ENCODE data around the gene GANC.

DNA sequence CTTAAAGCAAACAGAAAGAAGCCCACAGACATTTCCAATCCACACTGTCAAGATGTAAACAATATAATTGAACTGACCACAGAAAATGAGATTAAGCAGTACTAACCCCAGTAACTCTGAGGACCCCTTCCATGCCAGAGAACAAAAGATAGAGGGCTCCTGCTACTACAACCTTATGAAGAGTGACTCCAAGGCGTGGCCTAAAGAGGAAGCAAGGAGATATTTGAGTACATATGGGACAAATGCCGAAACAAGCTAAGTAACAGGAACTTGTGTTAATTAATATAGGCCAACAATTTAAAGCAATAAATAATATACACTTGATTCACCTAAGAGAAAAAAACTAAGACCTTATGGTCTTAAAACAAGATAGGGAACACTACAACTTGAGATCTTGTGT, 39.9 kb upstream of the GANC start:
- TF ChIP-seq POLR2AphosphoS5 (IDR thresholded peaks at IDR 0.05; ENCODE audit: low read depth, low read length) (no peak), TAF1 (IDR thresholded peaks at IDR 0.05; ENCODE audit: borderline replicate concordance, insufficient read depth, low read length) (no peak)
- TF ChIP-seq, protein P1, sequence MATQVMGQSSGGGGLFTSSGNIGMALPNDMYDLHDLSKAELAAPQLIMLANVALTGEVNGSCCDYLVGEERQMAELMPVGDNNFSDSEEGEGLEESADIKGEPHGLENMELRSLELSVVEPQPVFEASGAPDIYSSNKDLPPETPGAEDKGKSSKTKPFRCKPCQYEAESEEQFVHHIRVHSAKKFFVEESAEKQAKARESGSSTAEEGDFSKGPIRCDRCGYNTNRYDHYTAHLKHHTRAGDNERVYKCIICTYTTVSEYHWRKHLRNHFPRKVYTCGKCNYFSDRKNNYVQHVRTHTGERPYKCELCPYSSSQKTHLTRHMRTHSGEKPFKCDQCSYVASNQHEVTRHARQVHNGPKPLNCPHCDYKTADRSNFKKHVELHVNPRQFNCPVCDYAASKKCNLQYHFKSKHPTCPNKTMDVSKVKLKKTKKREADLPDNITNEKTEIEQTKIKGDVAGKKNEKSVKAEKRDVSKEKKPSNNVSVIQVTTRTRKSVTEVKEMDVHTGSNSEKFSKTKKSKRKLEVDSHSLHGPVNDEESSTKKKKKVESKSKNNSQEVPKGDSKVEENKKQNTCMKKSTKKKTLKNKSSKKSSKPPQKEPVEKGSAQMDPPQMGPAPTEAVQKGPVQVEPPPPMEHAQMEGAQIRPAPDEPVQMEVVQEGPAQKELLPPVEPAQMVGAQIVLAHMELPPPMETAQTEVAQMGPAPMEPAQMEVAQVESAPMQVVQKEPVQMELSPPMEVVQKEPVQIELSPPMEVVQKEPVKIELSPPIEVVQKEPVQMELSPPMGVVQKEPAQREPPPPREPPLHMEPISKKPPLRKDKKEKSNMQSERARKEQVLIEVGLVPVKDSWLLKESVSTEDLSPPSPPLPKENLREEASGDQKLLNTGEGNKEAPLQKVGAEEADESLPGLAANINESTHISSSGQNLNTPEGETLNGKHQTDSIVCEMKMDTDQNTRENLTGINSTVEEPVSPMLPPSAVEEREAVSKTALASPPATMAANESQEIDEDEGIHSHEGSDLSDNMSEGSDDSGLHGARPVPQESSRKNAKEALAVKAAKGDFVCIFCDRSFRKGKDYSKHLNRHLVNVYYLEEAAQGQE (IDR thresholded peaks at IDR 0.05; ENCODE audit: insufficient read depth in 1 of 2, low read depth in 2 of 2, low read length in 2 of 2), result no peak
